ENCODE measurements around the gene DSCAM.
"Not testable (repeated sequence)": the region's sequence is repeated elsewhere in the genome, so short reads cannot be mapped to it uniquely, and the experiment has no call there.

Gene DSCAM

DNA sequence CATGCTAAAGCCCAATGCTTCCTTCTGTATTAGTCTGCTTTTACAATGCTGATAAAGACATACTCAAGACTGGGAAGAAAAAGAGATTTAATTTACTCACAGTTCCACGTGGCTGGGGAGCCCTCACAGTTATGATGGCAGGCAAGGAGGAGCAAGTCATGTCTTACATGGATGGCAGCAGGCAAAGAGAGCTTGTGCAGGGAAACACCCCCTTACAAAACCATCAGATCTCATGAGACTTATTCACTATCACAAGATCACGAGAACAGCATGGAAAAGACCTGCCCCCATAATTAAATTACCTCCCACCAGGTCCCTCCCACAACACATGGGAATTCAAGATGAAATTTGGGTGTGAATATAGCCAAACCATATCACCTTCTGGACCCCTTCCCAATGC lies 407.4 kb downstream of the DSCAM start:
- DNase-seq, result not testable (repeated sequence)

DNA sequence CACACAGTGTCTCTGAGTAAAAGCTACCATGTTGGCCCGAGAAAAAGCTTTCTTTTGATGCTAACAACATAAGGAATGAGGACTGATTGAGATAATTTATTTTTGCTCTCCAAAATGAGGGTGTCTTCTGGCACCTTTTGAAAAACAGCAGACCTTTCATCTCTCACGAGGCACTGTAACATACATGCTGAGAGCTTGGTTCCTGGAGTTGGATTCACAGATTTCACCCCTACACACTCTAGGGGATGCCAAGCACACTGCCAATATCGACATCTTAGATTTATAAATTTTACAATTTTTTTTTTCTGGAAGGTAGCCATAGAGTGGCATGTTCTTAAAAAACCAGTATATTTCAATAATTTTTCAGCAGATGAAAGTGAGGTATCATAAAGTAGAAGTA lies 408.3 kb downstream of the DSCAM start:
- DNase-seq, result no peak

DNA sequence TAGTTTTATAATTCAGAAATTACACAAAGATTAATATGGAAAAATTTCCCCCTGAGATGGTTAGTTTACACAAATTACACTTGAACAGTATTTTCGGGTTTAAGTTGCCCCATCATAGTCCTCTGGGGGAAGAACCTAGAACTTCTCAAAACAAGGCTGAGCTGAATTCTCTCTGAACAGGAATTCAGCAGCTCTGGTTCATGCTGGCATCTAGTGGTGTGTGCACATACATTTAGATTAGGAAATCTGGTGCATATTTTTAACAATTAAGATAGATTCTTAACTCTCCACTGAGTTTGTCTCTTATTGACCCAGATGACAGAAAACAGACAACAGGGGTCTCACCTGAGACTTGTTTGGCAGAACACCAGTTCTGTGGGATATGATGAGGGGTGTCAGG lies 410.7 kb downstream of the DSCAM start:
- DNase-seq, result no peak

DNA sequence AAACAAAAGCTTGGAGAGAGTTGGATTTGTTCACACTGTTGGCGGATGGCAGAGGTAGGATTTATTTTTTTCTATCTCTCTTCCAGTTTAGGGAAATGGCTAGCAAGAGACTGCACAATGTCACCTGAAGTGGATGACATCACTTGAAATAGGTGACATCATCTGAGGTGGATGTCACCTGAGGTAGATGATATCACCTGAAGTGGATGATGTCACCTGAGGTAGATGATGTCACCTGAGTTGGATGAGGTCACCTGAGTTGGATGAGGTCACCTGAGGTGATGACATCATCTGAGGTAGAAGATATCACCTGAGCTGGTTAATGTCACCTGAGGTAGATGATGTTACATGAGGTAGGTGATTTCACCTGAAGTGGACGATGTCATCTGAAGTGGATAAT lies 413.4 kb downstream of the DSCAM start:
- DNase-seq, result no peak

DNA sequence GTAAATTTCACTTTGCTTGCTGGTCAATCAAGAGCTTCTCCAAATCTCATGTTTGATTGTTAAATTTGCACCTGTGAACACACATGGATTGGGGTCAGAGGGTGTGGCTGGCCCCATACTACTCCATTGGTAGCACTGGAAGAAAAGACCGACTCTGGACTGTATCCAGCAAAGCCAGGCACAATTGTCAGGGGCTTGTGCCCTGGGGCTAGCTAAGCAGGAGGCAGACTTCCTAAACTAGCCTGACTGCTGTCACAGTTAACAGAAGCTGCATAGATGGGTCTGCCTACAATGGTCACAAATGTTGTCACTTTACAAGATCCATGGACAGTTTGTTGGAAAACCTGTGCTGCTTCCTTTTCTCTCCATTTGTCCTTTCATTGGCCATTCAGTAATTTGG lies 421.0 kb downstream of the DSCAM start:
- DNase-seq, result no peak

DNA sequence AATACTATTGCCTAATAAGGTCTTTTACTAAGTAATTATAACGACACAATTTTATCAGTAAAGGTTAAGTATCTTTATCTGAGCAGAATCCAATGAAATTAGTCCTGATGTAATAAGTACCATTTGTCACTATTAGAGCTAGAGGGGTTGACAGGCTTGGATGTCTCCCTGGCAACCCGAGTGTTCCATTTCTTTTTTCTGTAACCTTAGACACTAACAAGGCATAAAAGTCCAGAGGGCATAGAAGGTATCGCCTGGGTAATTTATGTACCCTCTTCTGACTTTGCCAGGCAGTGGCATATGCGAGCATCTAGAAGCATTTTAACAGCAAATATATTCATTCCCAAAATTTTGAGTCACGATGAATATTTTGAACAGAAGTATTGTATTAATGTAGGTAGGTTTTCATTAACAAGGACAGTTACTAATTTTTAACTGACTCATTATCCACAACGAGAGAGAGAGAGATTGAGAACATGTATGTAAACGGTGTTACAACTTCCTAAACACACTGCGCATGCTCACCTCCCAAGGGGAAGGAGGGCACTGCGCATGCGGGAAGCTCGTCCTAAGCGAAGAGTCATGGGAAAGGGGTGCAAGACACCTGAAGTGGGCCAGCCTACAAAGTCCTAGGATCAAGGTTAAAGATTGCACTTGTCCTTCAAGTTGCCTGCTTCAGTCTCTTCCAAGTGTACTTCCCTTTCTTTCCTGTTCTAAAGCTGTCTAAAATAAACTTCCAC lies 423.9 kb downstream of the DSCAM start:
- DNase-seq, result peak; percentile 44

DNA sequence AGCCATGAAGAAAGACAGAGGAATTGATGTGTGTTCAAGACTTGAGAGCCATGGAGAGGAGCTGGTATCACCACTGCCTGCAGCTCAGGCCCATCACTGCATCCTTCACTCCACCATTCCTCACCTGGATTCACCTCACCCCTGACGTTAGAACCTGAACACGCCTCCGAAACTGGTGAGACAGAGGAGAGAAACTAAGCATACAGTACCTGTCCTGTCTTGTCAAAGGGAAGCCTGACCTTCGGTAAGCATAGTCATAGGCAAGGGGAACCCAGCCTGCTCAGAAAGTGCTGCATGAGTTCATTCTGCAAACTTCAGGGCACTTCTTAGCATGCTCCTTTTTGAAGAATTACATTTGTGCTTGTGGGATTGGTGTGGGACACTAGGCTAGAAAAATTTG lies 425.8 kb downstream of the DSCAM start:
- DNase-seq, result no peak

DNA sequence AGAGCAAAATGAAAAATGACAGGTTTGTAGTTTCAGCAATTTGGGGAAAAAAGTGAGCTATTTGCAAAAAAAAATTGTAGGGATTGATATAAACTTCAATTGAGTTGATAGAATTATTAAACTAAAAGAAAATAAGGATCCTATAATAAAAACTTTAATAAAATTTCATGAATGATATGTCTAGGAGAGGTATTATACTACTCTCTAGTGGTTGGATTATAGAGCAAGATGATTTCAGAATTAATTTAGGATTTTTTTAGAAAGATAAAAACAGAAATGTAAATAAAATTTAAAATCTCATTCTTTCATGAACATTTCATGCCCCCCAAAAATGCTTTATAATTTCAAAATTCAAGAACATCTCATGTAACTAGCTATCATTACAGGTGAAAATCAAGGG lies 430.4 kb downstream of the DSCAM start:
- DNase-seq, result no peak

DNA sequence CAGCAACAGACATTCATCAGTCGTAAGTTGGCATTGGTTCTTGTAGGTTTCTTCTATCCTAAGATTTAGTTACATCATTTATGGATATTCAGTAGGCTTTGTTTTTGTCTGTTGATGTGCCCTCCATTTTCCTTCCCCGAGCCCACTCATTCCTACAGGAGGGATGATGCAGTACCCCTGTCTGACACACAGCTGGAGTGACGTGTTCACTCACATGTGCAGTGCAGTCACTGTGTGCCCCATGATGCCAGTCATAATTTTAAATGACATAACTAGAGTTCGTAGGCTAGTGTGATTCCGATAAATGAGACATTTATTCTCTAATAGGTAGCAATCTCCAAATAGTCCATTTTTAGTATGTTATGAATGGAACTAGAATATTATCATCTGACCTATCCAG lies 438.4 kb downstream of the DSCAM start:
- no peak for DNase-seq

DNA sequence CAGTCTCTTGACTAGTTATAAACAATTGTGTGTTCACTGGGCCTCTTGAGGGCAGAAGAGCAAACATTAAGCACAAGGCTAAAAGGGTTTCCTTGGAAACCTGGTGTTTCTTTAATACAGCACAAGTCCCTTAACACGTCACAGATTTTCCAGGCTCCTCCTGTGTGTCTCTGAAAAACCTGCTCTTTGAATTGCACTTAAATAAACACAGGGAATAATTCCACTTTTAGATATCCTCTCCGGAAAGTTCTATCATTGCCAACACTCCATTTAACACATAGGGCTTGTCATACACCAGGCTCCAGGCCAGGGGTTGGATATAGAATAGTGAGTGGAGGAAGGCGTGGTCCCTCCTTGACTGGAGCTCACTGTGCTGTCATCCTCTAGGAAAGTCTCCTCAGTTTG lies 442.6 kb downstream of the DSCAM start:
- DNase-seq, result no peak

DNA sequence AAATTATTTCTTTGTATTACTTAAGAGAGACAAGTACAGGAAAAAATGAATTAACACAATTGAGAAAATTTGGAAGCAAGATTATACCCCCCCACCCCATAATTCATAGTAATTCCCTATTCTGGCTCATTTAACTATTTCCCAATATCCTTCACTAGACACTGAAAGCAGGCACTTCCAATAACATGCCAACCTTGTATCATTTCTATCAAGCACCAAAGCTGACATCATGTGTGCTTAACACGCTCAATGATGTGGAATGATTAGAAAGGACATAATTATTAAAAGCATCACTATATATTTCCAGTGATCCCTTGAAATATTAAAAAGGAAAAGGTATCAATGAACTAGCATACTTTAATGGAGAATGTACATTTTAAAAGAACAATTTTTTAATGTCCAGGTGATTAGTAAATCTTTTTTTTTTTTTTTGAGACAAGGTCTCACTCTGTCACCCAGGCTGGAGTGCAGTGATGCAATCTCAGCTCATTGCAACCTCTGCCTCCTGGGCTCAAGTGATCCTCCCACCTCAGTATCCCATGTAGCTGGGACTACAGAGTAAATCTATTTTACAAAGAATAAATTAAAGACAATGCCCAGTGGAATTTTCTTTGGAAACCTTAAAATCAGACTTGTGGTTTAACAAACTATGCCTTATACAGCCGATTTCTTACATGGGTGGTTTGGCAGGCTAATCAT lies 443.9 kb downstream of the DSCAM start:
- no peak for DNase-seq

DNA sequence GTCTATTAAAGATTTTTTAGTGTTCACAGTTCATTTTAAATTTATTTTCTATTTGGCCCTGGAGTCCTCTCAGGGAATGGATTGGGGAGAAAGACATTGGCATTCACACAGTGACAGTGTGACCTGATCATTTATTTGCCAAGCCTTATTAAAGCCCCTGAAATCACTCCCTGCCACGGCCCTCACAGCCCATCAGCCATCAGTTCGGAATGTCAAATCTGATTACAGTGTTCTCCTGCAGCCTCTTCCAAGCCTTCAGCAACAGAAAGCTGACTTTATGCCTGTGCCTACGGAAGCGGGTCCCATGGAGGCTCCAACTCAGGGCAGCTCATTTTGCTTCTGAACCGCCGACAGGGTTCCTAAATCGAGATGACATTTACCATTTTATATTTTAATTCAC lies 451.2 kb downstream of the DSCAM start:
- no peak for DNase-seq

DNA sequence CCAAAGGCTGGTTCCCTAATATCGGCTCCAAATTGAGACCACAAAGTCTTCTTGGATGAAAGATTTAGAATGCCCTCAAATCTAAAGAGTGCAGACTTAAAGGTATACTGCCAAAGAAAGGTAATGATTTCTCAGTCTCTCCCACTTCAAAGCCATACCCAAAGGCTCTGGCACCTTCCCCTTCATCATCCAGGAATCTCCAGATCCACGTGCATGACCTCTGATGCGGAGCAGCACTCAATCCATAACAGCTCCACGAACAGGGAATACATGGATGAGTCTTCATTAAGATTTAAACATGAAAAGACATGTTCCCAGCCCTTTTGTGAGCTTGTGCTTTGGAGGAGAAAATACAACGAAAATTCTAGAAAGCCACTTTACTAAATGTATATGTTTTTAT lies 453.9 kb downstream of the DSCAM start:
- DNase-seq, result no peak

DNA sequence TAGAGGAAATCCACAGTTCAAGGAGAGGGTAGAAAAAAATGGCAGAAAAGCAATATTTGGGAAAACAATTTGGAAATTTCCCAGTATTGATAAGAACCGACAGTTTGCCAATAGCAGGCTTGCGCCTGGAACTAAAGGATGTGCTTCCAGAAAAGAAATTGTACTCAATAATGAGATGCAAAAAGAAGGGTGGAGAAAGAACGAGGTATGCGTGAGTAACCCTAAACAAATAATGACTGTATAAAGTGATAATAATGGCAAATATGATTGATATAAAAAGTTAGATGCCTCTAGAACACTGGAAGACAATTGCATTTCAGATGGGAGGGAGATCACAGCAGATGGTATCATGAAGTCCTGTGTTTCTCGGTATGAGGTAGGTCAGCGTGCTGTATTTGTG lies 458.9 kb downstream of the DSCAM start:
- no peak for DNase-seq

DNA sequence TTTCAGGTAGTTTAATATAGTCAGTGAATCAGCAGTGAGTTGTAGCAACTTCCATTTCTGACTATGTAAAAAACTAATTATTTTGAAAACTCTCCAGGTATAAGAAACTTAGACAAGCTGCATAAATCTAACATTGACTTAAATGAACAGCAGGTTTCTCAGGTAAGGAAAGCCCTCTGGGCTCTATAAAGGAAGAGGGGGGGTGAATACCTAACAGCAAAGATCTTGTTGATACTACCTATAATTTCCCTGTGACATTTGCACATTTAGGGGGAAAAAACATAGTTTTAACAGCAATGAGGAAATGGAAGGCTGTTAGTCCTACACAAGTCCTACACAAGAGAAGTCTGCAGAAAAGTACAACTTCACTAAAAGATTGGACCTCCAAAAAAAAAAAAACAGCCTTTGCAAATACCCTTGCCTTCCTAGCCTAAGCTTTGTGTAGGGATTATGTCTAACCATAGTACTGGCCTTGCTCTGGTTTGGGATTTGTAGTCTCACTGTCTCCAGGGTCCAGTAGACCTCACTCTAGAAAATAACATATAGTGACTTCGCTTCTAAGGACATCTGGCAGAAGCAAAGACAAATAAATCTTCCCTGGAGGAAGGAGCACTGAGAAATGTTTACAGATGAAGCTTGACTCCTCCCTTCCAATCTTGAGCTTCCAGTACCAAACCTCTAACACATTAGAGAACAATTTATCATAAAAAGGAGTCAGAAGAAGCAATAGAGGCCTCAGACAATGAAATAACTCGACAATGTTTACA lies 459.8 kb downstream of the DSCAM start:
- DNase-seq, result no peak

DNA sequence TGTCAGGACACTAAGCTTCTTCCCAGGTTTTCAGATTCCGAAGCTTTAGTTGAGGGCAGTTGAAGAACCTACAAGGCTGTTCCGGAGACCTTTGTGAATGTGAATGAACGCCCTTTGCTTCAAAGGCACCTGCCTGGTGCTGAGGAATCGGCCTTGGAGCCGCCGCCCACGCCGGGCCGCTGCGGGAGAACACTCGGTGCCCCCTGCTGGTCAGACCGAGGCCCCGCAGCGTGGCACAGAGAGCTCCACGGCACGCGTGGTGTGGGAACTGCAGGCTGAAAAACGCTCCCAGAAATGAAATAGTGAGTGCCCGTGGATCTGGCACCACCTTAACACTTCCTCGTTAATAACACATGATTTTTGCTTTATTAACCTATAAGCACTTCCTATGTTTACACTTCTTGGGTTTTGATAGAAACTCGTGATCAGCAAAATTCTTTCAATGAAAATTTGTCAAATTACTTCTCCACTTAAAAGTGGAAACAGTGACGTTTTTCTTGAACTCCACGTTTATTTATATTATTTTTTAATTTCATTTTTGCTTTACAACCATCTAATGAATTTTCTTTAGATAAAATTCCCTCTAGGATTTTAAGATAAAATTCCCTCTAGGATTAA lies 460.6 kb downstream of the DSCAM start:
- peak; percentile 37 for DNase-seq

DNA sequence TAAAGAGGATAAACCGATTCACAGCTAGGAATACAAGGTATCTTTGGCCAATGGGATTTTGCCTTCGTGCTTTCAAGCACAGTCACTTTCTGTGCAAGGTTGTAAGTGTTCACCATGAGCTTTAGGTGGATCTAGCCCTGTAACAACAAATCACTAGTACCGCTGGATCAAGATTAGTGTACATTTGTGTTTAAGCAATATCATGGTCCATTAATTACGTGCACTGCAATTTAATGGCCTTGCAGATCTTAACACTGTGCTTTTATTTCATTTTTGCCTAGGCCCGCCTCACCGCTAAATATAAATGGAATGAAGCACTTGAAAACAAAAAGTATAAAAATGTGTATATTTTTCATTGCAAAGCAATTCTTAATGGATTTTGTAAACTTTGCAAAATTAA lies 461.1 kb downstream of the DSCAM start:
- no peak for DNase-seq

DNA sequence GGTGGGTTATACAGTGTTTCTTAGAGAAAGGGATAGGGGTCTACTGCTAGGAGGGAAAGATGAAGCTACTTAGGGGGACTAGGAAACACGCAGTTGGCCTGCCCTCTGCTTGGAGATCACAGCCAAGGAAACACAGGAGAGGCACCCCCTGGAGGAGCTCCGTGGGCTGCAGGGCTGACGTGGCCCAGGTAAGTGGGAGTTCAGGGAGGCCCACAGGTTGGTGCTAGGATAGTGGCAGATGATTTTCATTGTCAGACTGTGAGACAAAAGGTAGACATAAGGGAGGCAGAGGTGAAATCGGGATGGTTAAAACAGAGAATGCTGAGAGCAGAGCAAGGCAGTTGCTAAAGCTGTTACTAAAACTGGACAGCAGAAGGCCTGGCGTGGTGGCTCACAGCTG lies 463.0 kb downstream of the DSCAM start:
- DNase-seq, result no peak

DNA sequence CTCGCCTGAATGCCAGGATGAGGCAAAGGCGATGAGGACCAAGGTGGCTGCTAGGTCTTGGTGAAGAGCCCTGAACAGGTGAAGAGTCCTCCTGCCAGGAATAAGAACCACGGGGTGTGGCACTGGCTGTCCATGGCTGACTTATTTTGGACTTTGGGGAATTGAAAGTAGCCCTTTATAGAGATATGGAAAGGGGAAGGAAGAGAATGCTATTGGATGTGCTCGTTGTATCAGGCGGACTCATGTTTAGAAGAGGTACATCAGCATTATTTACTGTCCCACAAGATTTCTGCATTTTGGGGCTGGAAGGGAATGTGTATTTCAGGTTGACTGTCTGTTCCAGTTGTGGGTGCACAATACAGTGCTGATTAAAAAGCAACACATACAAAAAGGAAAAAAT lies 465.8 kb downstream of the DSCAM start:
- no peak for DNase-seq

DNA sequence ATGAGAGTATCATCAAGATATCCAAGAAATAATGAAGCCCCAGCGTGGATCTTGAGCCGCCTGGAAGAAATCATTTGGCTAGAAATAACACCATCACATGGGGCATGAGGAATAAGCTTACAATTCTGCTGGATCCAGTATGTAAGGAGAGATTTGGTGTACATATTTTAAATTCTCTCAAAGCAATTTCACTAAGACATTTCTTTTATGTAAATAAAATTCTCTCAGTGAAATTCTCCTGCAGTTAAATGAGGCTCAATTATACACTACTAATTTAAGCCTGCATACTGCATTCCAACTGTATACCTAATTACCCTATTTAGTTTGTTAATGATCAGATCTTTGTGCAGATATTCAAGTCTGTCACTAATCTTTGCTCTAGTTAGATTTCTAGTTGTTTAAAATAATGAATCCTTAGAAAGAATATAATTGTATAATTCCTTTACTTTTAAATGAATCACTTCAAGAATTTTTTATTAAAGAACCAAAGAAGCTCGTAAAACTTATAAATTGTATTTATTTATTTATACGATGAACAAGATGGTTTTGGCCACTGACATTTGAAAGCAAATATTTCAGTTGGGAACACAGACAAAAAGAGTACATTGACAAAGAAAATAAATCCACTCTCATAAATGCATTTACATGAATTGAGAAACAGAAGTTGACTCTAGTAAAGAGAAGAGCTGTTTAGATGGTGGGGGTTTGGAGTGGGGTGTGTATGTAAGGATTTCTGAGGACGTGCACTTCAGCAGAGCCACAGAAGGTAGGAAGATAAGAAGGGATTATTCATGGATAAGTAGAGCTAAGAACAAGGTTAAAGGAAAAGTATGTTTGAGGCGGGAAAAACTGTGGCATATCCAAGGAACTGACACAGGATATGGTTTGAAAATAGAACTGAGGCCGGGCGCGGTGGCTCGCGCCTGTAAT lies 466.8 kb downstream of the DSCAM start:
- no peak for DNase-seq

DNA sequence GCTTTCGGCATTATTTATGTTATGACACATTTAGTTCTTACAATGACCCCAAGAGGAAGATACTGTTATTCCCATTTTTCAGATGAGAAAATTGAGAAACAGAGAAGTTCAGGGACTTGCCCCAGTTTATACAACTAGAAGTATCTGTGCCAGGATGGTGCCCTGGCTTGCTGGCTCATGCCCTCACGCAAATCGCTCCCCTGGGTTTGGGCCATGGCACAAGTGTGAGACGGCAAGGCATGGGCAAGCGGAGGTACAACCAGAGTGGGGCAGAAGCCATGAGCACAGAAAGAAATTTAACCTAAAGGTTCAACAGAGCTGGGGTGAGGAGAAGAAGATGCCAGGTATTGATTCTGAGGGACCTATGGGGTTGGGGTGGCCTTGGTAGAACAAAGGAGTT lies 469.8 kb downstream of the DSCAM start:
- no peak for DNase-seq

DNA sequence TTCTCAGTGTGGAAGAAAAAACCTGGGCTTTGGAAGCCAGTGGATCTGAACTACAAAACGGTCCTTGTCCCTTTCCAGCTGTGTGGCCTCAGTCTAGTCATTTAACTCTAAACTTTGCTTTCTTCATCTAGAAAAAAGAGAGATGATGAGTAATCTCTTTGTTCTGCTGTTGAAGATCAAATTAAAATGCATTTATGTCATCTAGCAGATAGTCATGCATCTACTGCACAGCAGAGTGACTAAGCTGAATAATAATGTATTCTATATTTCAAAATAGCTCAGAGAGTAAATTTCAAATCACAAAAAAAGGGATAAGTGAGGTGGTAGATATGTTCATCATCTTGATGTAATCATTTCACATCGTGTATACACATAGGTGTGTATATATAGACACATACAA lies 473.2 kb downstream of the DSCAM start:
- no peak for DNase-seq
